PC-9 (cell line): Measurements from ENCODE around the gene FMO5. TPM values are rescaled to one million over a fixed set of nuclear protein-coding genes. Genes with fewer than 3 reads are reported as not detected.
A peak's percentile ranks its signal among the peaks of the same experiment; 100 is the strongest.

ENCODE experiments used
- BruUV-seq: library from RNA; stranded (reverse); fragments of 400-500 nt; replicated peaks from 2 replicates; lab custom pipeline; 2021; lab: Mats Ljungman, UMichigan
- CTCF ChIA-PET: fragments of 300-600 bp; sonication (Branson Sonifier 250); formaldehyde crosslinking; loops from one replicate; lab custom pipeline; 2022; ENCODE audit warnings: antibody characterized with exemption; lab: Charles Lee
- POLR2A ChIA-PET: fragments of 300-600 bp; sonication (Branson Sonifier 250); formaldehyde crosslinking; loops from one replicate; lab custom pipeline; 2022; ENCODE audit warnings: antibody characterized with exemption; ENCODE audit not compliant: unreplicated experiment; lab: Charles Lee
- DNase-seq, 2 experiments: peaks; one replicate each; pipeline versions ENCODE4 v3.0.0 to v3.0.0-alpha.2; 2015 to 2022; ENCODE audit warnings: mixed read lengths in 1 of 2
- H2AFZ ChIP-seq: fragments of 200-600 bp; sonication (generic); 2 replicates; pipeline ENCODE4 v1.8.1; 2017; ENCODE audit warnings: antibody characterized with exemption
- H3F3A ChIP-seq: fragments of 200-600 bp; sonication (generic); 2 replicates; pipeline ENCODE4 v1.8.1; 2017; ENCODE audit warnings: antibody characterized with exemption, mild to moderate bottlenecking, low read depth; ENCODE audit not compliant: insufficient read depth
- H3K27ac ChIP-seq: fragments of 200-600 bp; sonication (generic); 2 replicates; pipeline ENCODE4 v1.6.1; 2016; ENCODE audit warnings: mixed run types
- H3K27me3 ChIP-seq: fragments of 200-600 bp; sonication (generic); 2 replicates; pipeline ENCODE4 v1.6.1; 2016; ENCODE audit warnings: low read depth, mixed run types; ENCODE audit not compliant: insufficient read depth
- H3K36me3 ChIP-seq: fragments of 200-600 bp; sonication (generic); 2 replicates; pipeline ENCODE4 v1.6.1; 2016; ENCODE audit warnings: low read depth, mixed run types
- H3K4me1 ChIP-seq: fragments of 200-600 bp; sonication (generic); replicated peaks from 2 replicates; pipeline ENCODE4 v1.6.1; 2016; ENCODE audit warnings: mixed run types; ENCODE audit not compliant: insufficient read depth
- H3K4me2 ChIP-seq: fragments of 200-600 bp; sonication (generic); 2 replicates; pipeline ENCODE4 v1.6.1; 2017; ENCODE audit warnings: mixed run types
- H3K4me3 ChIP-seq: fragments of 200-600 bp; sonication (generic); 2 replicates; pipeline ENCODE4 v1.6.1; 2016; ENCODE audit warnings: mixed run types
- H3K79me2 ChIP-seq: fragments of 200-600 bp; sonication (generic); 2 replicates; pipeline ENCODE4 v1.6.1; 2017; ENCODE audit warnings: low read depth, mixed run types
- H3K9me2 ChIP-seq: fragments of 200-600 bp; sonication (generic); 2 replicates; pipeline ENCODE4 v1.8.1; 2017; ENCODE audit warnings: mild to moderate bottlenecking; ENCODE audit not compliant: insufficient read depth
- H3K9me3 ChIP-seq: fragments of 200-600 bp; sonication (generic); 2 replicates; pipeline ENCODE4 v1.8.1; 2016; ENCODE audit warnings: low read depth; ENCODE audit not compliant: insufficient read depth
- H4K20me1 ChIP-seq: fragments of 200-600 bp; sonication (generic); 2 replicates; pipeline ENCODE4 v1.8.1; 2017; ENCODE audit not compliant: insufficient read depth
- EZH2 ChIP-seq: fragments of 200-600 bp; sonication (generic); IDR thresholded peaks from 2 replicates; pipeline ENCODE4 v1.8.0; 2017; ENCODE audit warnings: antibody characterized with exemption, low read depth
- intact Hi-C: fragments of 100-400 bp; cut with micrococcal nuclease; formaldehyde crosslinking; loops from one replicate; pipeline ENCODE4 v1.10.0; 2022; ENCODE audit not compliant: unreplicated experiment
- total RNA-seq: library from RNA; stranded (reverse); gene quantifications from 2 replicates; pipeline ENCODE4 v1.2.3, GENCODE V29; 2021
- TF ChIP-seq, protein P1 (sequence below): fragments of 200-600 bp; sonication (generic); conservative IDR thresholded peaks from 2 replicates; pipeline ENCODE4 v1.6.1; 2017; ENCODE audit warnings: mixed run types, antibody characterized with exemption, mild to moderate bottlenecking, moderate library complexity

FMO5 gene
- total RNA-seq, 1 experiment from 2014 or later, result 1.3 TPM

DNA sequence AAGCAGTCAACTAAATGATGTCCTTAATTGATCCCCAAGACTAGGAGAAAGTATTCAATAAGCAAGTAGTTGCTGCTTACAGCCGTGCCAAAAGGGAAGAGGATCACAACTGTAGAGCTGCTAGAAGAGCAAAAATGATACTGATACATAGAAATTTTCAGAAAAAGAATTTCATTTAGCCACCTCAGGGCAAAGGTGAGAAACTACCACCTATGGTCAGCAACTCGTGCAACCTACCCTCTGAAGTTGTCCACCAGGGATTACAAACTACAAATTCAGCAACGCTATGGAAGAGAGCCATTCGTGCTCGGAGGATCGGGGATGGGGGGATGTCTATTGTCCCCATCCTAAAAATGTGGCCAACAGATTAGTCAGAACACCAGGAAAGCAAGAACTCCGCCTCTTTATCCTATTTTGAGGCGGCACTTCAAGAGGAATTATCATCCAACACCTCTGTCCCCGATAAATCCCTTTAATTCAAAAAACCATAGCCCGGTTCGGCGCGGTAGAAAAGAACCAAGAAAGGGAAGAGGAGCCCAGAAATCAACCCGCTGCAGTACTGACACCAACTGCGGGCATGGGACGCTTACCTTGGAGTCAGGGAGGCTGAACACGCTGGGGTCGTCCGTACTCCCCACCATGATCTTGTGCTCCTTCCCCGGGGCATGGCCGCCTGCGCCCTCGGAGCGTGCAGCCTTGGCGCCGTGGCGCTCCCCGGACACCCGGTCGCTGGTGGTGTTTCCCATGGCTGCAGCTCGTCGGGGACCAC lies 53.6 kb downstream of the FMO5 start:
- Histone ChIP-seq H3K9me2 (no peaks in the 10 kb centered on the region), H3K36me3 (peaks cover 5% of the 10 kb centered on the region; the same call in 1 of the 2 replicates), H3K9me3 (no peaks in the 10 kb centered on the region), H3K4me2 (peak overlapping the region; percentile 90), H2AFZ (peak overlapping the region; percentile 99), H3F3A (peaks cover 27% of the 10 kb centered on the region), H3K4me1 (peaks cover 48% of the 10 kb centered on the region), H3K27me3 (no peaks in the 10 kb centered on the region), H4K20me1 (no peaks in the 10 kb centered on the region), H3K79me2 (peaks cover 38% of the 10 kb centered on the region), H3K4me3 (peak overlapping the region; percentile 87), H3K27ac (peak overlapping the region; percentile 35)
- ChIA-PET CTCF (no interaction called here), POLR2A (interaction anchor here (0.5 kb wide), 1 partner anchor 87 kb away, joined by 12 read pairs; no protein-coding TSS in a partner anchor)
- peak in 1 of 2 experiments; percentile 4 for DNase-seq
- TF ChIP-seq, protein P1, sequence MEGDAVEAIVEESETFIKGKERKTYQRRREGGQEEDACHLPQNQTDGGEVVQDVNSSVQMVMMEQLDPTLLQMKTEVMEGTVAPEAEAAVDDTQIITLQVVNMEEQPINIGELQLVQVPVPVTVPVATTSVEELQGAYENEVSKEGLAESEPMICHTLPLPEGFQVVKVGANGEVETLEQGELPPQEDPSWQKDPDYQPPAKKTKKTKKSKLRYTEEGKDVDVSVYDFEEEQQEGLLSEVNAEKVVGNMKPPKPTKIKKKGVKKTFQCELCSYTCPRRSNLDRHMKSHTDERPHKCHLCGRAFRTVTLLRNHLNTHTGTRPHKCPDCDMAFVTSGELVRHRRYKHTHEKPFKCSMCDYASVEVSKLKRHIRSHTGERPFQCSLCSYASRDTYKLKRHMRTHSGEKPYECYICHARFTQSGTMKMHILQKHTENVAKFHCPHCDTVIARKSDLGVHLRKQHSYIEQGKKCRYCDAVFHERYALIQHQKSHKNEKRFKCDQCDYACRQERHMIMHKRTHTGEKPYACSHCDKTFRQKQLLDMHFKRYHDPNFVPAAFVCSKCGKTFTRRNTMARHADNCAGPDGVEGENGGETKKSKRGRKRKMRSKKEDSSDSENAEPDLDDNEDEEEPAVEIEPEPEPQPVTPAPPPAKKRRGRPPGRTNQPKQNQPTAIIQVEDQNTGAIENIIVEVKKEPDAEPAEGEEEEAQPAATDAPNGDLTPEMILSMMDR, result no peak
- TF ChIP-seq EZH2, result no peak
- intact Hi-C loops, result loop anchor here (2.0 kb wide), 2 partner anchors 71 to 87 kb away; partner anchors contain the start of gene CHD1L
- BruUV-seq, result TSS peak; percentile 30

DNA sequence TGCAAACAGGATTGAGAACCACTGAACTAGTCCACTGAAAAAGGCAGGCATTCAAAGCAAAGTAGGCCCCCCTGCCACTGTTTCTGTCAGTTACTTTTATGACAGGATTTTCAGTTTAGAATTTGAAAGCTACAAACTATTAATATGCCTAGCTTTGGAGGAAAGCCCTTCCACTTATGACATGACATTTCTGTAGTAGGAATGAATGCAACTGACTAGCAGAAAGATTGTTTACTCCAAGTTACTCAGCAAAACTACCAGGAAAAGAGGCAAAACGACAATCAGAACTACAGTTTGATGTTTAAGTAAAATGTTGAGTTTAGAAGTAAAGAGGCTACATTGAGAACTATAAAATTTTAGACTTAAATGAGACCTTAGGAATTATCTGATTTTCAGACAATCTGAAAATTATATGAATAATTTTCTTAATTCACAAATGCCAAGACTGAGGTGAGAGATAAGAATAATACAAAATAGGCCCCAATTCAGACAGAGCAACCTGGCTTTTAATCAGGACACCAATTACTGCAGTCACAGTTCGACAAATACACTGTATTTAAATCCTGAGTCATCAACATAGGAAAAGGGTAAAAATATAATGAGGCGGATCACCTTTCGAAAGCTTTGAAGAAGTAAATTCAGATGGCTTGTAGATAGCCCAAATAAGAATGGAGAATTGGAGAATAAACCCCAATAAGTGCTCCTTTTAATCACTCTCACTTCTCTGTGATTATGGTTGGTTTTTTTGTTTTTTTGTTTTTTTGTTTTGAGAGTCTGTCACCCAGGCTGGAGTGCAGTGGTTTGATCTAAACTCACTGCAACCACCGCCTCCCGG lies 55.1 kb downstream of the FMO5 start:
- Histone ChIP-seq H4K20me1 (no peaks in the 10 kb centered on the region), H3K4me2 (peak overlapping the region; percentile 90), H2AFZ (no peak overlapping the region), H3K9me2 (no peaks in the 10 kb centered on the region), H3K27me3 (no peaks in the 10 kb centered on the region), H3K9me3 (no peaks in the 10 kb centered on the region), H3K4me1 (peaks cover 51% of the 10 kb centered on the region), H3K36me3 (peaks cover 5% of the 10 kb centered on the region; the same call in 1 of the 2 replicates), H3K79me2 (peaks cover 38% of the 10 kb centered on the region), H3F3A (peaks cover 27% of the 10 kb centered on the region), H3K27ac (no peak overlapping the region; the same call in 1 of the 2 replicates), H3K4me3 (no peak overlapping the region)
- intact Hi-C loops, result no loop called here
- TF ChIP-seq, protein P1, result no peak
- TF ChIP-seq EZH2, result no peak
- no peak for DNase-seq
- BruUV-seq, result no TSS peak
- ChIA-PET POLR2A (no interaction called here), CTCF (no interaction called here)

DNA sequence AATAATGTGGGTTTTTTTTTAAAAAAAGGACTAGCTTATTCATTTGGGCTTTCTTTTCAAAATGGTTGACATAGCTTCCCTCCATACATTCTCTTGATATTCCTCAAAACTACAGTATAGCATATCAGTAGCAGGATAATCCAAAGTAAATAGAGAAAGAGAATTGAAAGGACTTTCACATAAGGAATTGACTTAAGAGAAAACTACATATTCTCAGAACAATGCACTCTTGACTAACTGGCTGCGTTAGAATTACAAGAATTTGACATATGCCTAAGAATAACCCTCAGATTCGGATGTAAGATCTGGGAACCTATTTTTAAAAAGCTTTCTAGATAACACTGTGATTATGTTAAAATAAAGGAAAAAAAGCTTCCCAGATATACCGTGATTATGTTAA lies 56.0 kb downstream of the FMO5 start:
- Histone ChIP-seq H3K9me3 (no peaks in the 10 kb centered on the region), H3K9me2 (no peaks in the 10 kb centered on the region), H3K79me2 (peaks cover 38% of the 10 kb centered on the region), H3K27ac (no peak overlapping the region), H3K4me2 (no peak overlapping the region), H3K36me3 (peaks cover 9% of the 10 kb centered on the region; the same call in 1 of the 2 replicates), H3K27me3 (no peaks in the 10 kb centered on the region), H2AFZ (no peak overlapping the region), H3K4me1 (peaks cover 49% of the 10 kb centered on the region), H4K20me1 (no peaks in the 10 kb centered on the region), H3K4me3 (no peak overlapping the region), H3F3A (peaks cover 27% of the 10 kb centered on the region)
- ChIA-PET POLR2A (no interaction called here), CTCF (interaction anchor here (0.5 kb wide), 1 partner anchor 184 kb away, joined by 4 read pairs; no protein-coding TSS in a partner anchor)
- TF ChIP-seq EZH2, result no peak
- TF ChIP-seq, protein P1, result no peak
- intact Hi-C loops, result no loop called here
- DNase-seq, result no peak
- no TSS peak for BruUV-seq
